Keratinocyte (primary cell): ENCODE results near the gene HCST. TPM values are rescaled to one million over a fixed set of nuclear protein-coding genes. Genes with fewer than 3 reads are reported as not detected.

ENCODE experiments used
- DNase-seq: peaks from one replicate; pipeline ENCODE4 v3.0.0-alpha.2; 2011; ENCODE audit warnings: low read depth, missing footprints, low spot score
- FAIRE-seq: peaks from 2 replicates; lab custom pipeline; 2011; peaks lifted over from hg19 to GRCh38; lab: Jason Lieb, UNC
- H2AFZ ChIP-seq: 2 replicates; pipeline ENCODE4 v1.6.0; 2012; ENCODE audit warnings: low read length, control low read depth, inconsistent platforms; ENCODE audit not compliant: control insufficient read depth
- H3K27ac ChIP-seq: 2 replicates; pipeline ENCODE4 v1.5.1; 2011; ENCODE audit warnings: low read length; ENCODE audit not compliant: control insufficient read depth, insufficient read depth
- H3K27me3 ChIP-seq: 3 replicates; pipeline ENCODE4 v1.6.0; 2011; ENCODE audit warnings: low read length; ENCODE audit not compliant: control insufficient read depth, insufficient read depth; ENCODE audit errors: extremely low read depth
- H3K36me3 ChIP-seq, 2 experiments: 2 replicates in 1 of 2; 3 replicates in 1 of 2; pipeline ENCODE4 v1.5.1; 2011; ENCODE audit warnings: low read length in 2 of 2, mild to moderate bottlenecking in 1 of 2; ENCODE audit not compliant: control insufficient read depth in 2 of 2, insufficient read depth in 2 of 2; ENCODE audit errors: extremely low read depth in 1 of 2
- H3K4me1 ChIP-seq: 3 replicates; pipeline ENCODE4 v1.5.1; 2011; ENCODE audit warnings: low read length; ENCODE audit not compliant: control insufficient read depth, insufficient read depth; ENCODE audit errors: extremely low read depth
- H3K4me2 ChIP-seq: 3 replicates; pipeline ENCODE4 v1.6.0; 2011; ENCODE audit warnings: low read depth, low read length; ENCODE audit not compliant: control insufficient read depth, insufficient read depth; ENCODE audit errors: extremely low read depth
- H3K4me3 ChIP-seq, 3 experiments: fragments of 200-600 bp in 1 of 3; sonication (generic) in 1 of 3; 2 replicates in 2 of 3; 3 replicates in 1 of 3; pipeline ENCODE4 v1.5.1; 2011 to 2016; ENCODE audit warnings: low read length in 3 of 3, mild to moderate bottlenecking in 3 of 3, control low read depth in 2 of 3, inconsistent platforms in 1 of 3, low read depth in 1 of 3, mixed read lengths in 1 of 3, mixed run types in 1 of 3, moderate library complexity in 1 of 3; ENCODE audit not compliant: control insufficient read depth in 2 of 3, insufficient read depth in 2 of 3; ENCODE audit errors: extremely low read depth in 1 of 3
- H3K79me2 ChIP-seq: 2 replicates; pipeline ENCODE4 v1.6.0; 2012; ENCODE audit warnings: low read length; ENCODE audit not compliant: control insufficient read depth, insufficient read depth
- H3K9ac ChIP-seq: 3 replicates; pipeline ENCODE4 v1.6.0; 2011; ENCODE audit warnings: low read length; ENCODE audit not compliant: control insufficient read depth, insufficient read depth; ENCODE audit errors: extremely low read depth
- H3K9me1 ChIP-seq: 3 replicates; pipeline ENCODE4 v1.6.0; 2011; ENCODE audit warnings: low read length; ENCODE audit not compliant: control insufficient read depth, insufficient read depth; ENCODE audit errors: extremely low read depth
- H3K9me3 ChIP-seq: 2 replicates; pipeline ENCODE4 v1.5.1; 2012; ENCODE audit warnings: low read depth, low read length; ENCODE audit not compliant: control insufficient read depth
- H4K20me1 ChIP-seq: 3 replicates; pipeline ENCODE4 v1.6.0; 2011; ENCODE audit warnings: low read length; ENCODE audit not compliant: control insufficient read depth, insufficient read depth; ENCODE audit errors: extremely low read depth
- CTCF ChIP-seq, 3 experiments: IDR thresholded peaks in 1 of 3; conservative IDR thresholded peaks in 1 of 3; optimal IDR thresholded peaks in 1 of 3; 2 replicates in 2 of 3; 3 replicates in 1 of 3; pipeline versions ENCODE3 to v1.5.1; 2011; ENCODE audit warnings: low read length in 3 of 3, mild to moderate bottlenecking in 3 of 3, moderate library complexity in 2 of 3, control low read depth in 1 of 3, inconsistent platforms in 1 of 3; ENCODE audit not compliant: insufficient read depth in 2 of 3; ENCODE audit errors: extremely low read depth in 1 of 3
- EZH2 ChIP-seq: IDR thresholded peaks from one replicate; pipeline ENCODE4 v1.6.1; 2012; ENCODE audit warnings: inconsistent platforms, mild to moderate bottlenecking, low read length, moderate library complexity
- dilution Hi-C: fragments of 300-500 bp; cut with MboI; formaldehyde crosslinking; loops from one replicate; pipeline ENCODE4 v1.7.0; 2020; ENCODE audit warnings: low sequenced_read_pairs; ENCODE audit not compliant: extremely low pct_ligation_motif_present
- polyA plus RNA-seq, 5 experiments: library from polyadenylated mRNA; depleted of rRNA in 3 of 5; stranded (reverse) in 3 of 5; stranded (forward) in 1 of 5; unstranded in 1 of 5; fragments of >200 nt; gene quantifications; 1 replicate in 1 of 5; 2 replicates in 3 of 5; 3 replicates in 1 of 5; pipeline versions ENCODE4 v1.2.1 to v1.2.3, GENCODE V29; 2011 to 2012; ENCODE audit warnings: missing spikeins in 2 of 5, low read depth in 1 of 5, low replicate concordance in 1 of 5

Gene HCST
- polyA plus RNA-seq, 1 donor (not counting 4 experiments of a cell fraction or from before 2014, with no cell fraction given), result 0.25 TPM

GRCh38 chr19:35894342-35894741 is 8.0 kb upstream of the HCST start:
- Histone ChIP-seq H3K27ac (no peak overlapping the region), H2AFZ (no peak overlapping the region), H3K4me2 (no peak overlapping the region), H3K4me3 (no peak overlapping the region), H3K9me1 (no peaks in the 10 kb centered on the region), H3K9ac (no peak overlapping the region), H3K4me1 (peaks cover 3% of the 10 kb centered on the region), H3K79me2 (peaks cover 19% of the 10 kb centered on the region), H3K36me3 (peaks cover 10 to 33% of the 10 kb centered on the region in 2 experiments), H4K20me1 (no peaks in the 10 kb centered on the region), H3K27me3 (no peaks in the 10 kb centered on the region), H3K9me3 (no peaks in the 10 kb centered on the region)
- DNase-seq (no peak), FAIRE-seq (no peak)
- TF ChIP-seq EZH2 (no peak), CTCF (optimal IDR thresholded peaks at IDR 0.05 in 1 of 3, IDR thresholded peaks at IDR 0.05 in 1 of 3, conservative IDR thresholded peaks at IDR 0.05 in 1 of 3; ENCODE audit: extremely low read depth in 1 of 3, insufficient read depth in 2 of 3, low read length in 3 of 3) (no peak)
- dilution Hi-C loops, result no loop called here

GRCh38 chr19:35895911-35896642 is 6.3 kb upstream of the HCST start:
- H3K36me3 ChIP-seq, result peaks cover 7 to 25% of the 10 kb centered on the region in 2 experiments
- no peak overlapping the region for H2AFZ ChIP-seq
- TF ChIP-seq EZH2, result no peak
- no peak for TF ChIP-seq CTCF (optimal IDR thresholded peaks at IDR 0.05 in 1 of 3, IDR thresholded peaks at IDR 0.05 in 1 of 3, conservative IDR thresholded peaks at IDR 0.05 in 1 of 3; ENCODE audit: extremely low read depth in 1 of 3, insufficient read depth in 2 of 3, low read length in 3 of 3)
- no peaks in the 10 kb centered on the region for H3K9me3 ChIP-seq
- H3K27ac ChIP-seq, result no peak overlapping the region
- H3K4me2 ChIP-seq, result no peak overlapping the region
- dilution Hi-C loops, result no loop called here
- DNase-seq (no peak), FAIRE-seq (no peak)
- no peak overlapping the region for H3K4me3 ChIP-seq
- H3K9ac ChIP-seq, result no peak overlapping the region
- H3K9me1 ChIP-seq, result no peaks in the 10 kb centered on the region
- no peaks in the 10 kb centered on the region for H3K27me3 ChIP-seq
- peaks cover 19% of the 10 kb centered on the region for H3K79me2 ChIP-seq
- H4K20me1 ChIP-seq, result no peaks in the 10 kb centered on the region
- H3K4me1 ChIP-seq, result peaks cover 6% of the 10 kb centered on the region
